ENCODE results near the gene GSTA3.
"Not testable (repeated sequence)": the region's sequence is repeated elsewhere in the genome, so short reads cannot be mapped to it uniquely, and the experiment has no call there.

- TF ChIP-seq POLR2A (IDR thresholded peaks at IDR 0.05; ENCODE audit: low read depth, low read length); POLR2AphosphoS5 (IDR thresholded peaks at IDR 0.05; ENCODE audit: low read depth, low read length); TAF1 (IDR thresholded peaks at IDR 0.05; ENCODE audit: borderline replicate concordance, low read depth, low read length): not testable (repeated sequence)
These were observed 39.0 kb downstream of the GSTA3 start for GRCh38 chr6:52870335-52871091.

Measured in GM12892 (cell line).